IPS-15b (cell line): ENCODE results near the gene SAMMSON.

Source experiments
- H3K27me3 ChIP-seq: one replicate; pipeline ENCODE4 v1.6.1; 2013; ENCODE audit warnings: low read length; ENCODE audit not compliant: control insufficient read depth, insufficient read depth
- H3K36me3 ChIP-seq: one replicate; pipeline ENCODE4 v1.6.1; 2013; ENCODE audit warnings: low read length; ENCODE audit not compliant: control insufficient read depth, insufficient read depth
- H3K4me1 ChIP-seq: one replicate; pipeline ENCODE4 v1.6.1; 2013; ENCODE audit warnings: mild to moderate bottlenecking, low read length; ENCODE audit not compliant: control insufficient read depth, insufficient read depth
- H3K4me3 ChIP-seq: one replicate; pipeline ENCODE4 v1.5.1; 2013; ENCODE audit warnings: low read depth, low read length
- H3K9ac ChIP-seq: one replicate; pipeline ENCODE4 v1.6.1; 2013; ENCODE audit warnings: low read depth, mild to moderate bottlenecking, low read length
- H3K9me3 ChIP-seq: one replicate; pipeline ENCODE4 v1.6.1; 2013; ENCODE audit warnings: mild to moderate bottlenecking, low read length; ENCODE audit not compliant: control insufficient read depth, insufficient read depth

SAMMSON gene

GRCh38 chr3:69986419-69986818 is 13.1 kb upstream of the SAMMSON start:
- Histone ChIP-seq H3K36me3 (no peaks in the 10 kb centered on the region), H3K27me3 (peaks cover 13% of the 10 kb centered on the region), H3K4me3 (no peak overlapping the region), H3K4me1 (no peaks in the 10 kb centered on the region), H3K9ac (no peak overlapping the region), H3K9me3 (no peaks in the 10 kb centered on the region)

GRCh38 chr3:69987833-69988232 is 11.7 kb upstream of the SAMMSON start:
- Histone ChIP-seq H3K36me3 (no peaks in the 10 kb centered on the region), H3K4me3 (no peak overlapping the region), H3K27me3 (peaks cover 7% of the 10 kb centered on the region), H3K4me1 (no peaks in the 10 kb centered on the region), H3K9me3 (no peaks in the 10 kb centered on the region), H3K9ac (no peak overlapping the region)

GRCh38 chr3:69993757-69994156 is 5.8 kb upstream of the SAMMSON start:
- no peaks in the 10 kb centered on the region for H3K9me3 ChIP-seq
- no peak overlapping the region for H3K4me3 ChIP-seq
- no peak overlapping the region for H3K9ac ChIP-seq
- H3K27me3 ChIP-seq, result no peaks in the 10 kb centered on the region
- no peaks in the 10 kb centered on the region for H3K4me1 ChIP-seq
- no peaks in the 10 kb centered on the region for H3K36me3 ChIP-seq

- Histone ChIP-seq H3K27me3 (no peaks in the 10 kb centered on the region), H3K36me3 (no peaks in the 10 kb centered on the region), H3K4me1 (no peaks in the 10 kb centered on the region), H3K4me3 (no peak overlapping the region), H3K9ac (no peak overlapping the region), H3K9me3 (no peaks in the 10 kb centered on the region)
Measured at GRCh38 chr3:69994919-69995318, 4.6 kb upstream of the SAMMSON start.

- no peaks in the 10 kb centered on the region for H3K27me3 ChIP-seq
- H3K36me3 ChIP-seq, result no peaks in the 10 kb centered on the region
- no peak overlapping the region for H3K4me3 ChIP-seq
- no peaks in the 10 kb centered on the region for H3K4me1 ChIP-seq
- H3K9me3 ChIP-seq, result no peaks in the 10 kb centered on the region
- H3K9ac ChIP-seq, result no peak overlapping the region
Measured at GRCh38 chr3:69997631-69998307, 1.8 kb upstream of the SAMMSON start.

GRCh38 chr3:69998759-69999139 is 784 bp upstream of the SAMMSON start:
- H3K9ac ChIP-seq, result no peak overlapping the region
- no peaks in the 10 kb centered on the region for H3K27me3 ChIP-seq
- no peaks in the 10 kb centered on the region for H3K9me3 ChIP-seq
- H3K36me3 ChIP-seq, result no peaks in the 10 kb centered on the region
- H3K4me3 ChIP-seq, result no peak overlapping the region
- no peaks in the 10 kb centered on the region for H3K4me1 ChIP-seq

GRCh38 chr3:70000028-70000410 is 486 bp downstream of the SAMMSON start:
- Histone ChIP-seq H3K9ac (no peak overlapping the region), H3K4me1 (no peaks in the 10 kb centered on the region), H3K9me3 (no peaks in the 10 kb centered on the region), H3K4me3 (no peak overlapping the region), H3K36me3 (no peaks in the 10 kb centered on the region), H3K27me3 (no peaks in the 10 kb centered on the region)

GRCh38 chr3:70000563-70001081 is 1.1 kb downstream of the SAMMSON start:
- Histone ChIP-seq H3K9me3 (no peaks in the 10 kb centered on the region), H3K27me3 (no peaks in the 10 kb centered on the region), H3K4me1 (no peaks in the 10 kb centered on the region), H3K4me3 (no peak overlapping the region), H3K36me3 (no peaks in the 10 kb centered on the region), H3K9ac (no peak overlapping the region)

- Histone ChIP-seq H3K4me3 (no peak overlapping the region), H3K27me3 (no peaks in the 10 kb centered on the region), H3K36me3 (no peaks in the 10 kb centered on the region), H3K9me3 (no peaks in the 10 kb centered on the region), H3K4me1 (no peaks in the 10 kb centered on the region), H3K9ac (no peak overlapping the region)
Measured at GRCh38 chr3:70003119-70003518, 3.6 kb downstream of the SAMMSON start.

- Histone ChIP-seq H3K9me3 (no peaks in the 10 kb centered on the region), H3K27me3 (no peaks in the 10 kb centered on the region), H3K4me1 (no peaks in the 10 kb centered on the region), H3K36me3 (no peaks in the 10 kb centered on the region), H3K9ac (no peak overlapping the region), H3K4me3 (no peak overlapping the region)
Measured at GRCh38 chr3:70006089-70006488, 6.6 kb downstream of the SAMMSON start.

GRCh38 chr3:70010346-70010745 is 10.8 kb downstream of the SAMMSON start:
- H3K4me1 ChIP-seq, result no peaks in the 10 kb centered on the region
- no peaks in the 10 kb centered on the region for H3K36me3 ChIP-seq
- H3K9me3 ChIP-seq, result no peaks in the 10 kb centered on the region
- H3K4me3 ChIP-seq, result no peak overlapping the region
- no peaks in the 10 kb centered on the region for H3K27me3 ChIP-seq
- no peak overlapping the region for H3K9ac ChIP-seq

- H3K9me3 ChIP-seq, result no peaks in the 10 kb centered on the region
- H3K9ac ChIP-seq, result no peak overlapping the region
- no peaks in the 10 kb centered on the region for H3K36me3 ChIP-seq
Measured at GRCh38 chr3:70011582-70011981, 12.0 kb downstream of the SAMMSON start.

More at GRCh38 chr3:70011582-70011981, 12.0 kb downstream of the SAMMSON start:
- no peaks in the 10 kb centered on the region for H3K27me3 ChIP-seq
- no peaks in the 10 kb centered on the region for H3K4me1 ChIP-seq
- no peak overlapping the region for H3K4me3 ChIP-seq
